AG04450 (cell line): Measurements from ENCODE around the gene CCDC172. TPM values are rescaled to one million over a fixed set of nuclear protein-coding genes. Genes with fewer than 3 reads are reported as not detected.

Source experiments
- CTCF ChIA-PET: fragments of 300-600, 350-600 bp; formaldehyde crosslinking; extraction: SDS; loops from one replicate; lab custom pipeline; 2022; ENCODE audit warnings: antibody characterized with exemption, inconsistent platforms; lab: Charles Lee
- POLR2A ChIA-PET: fragments of 350-600 bp; formaldehyde crosslinking; extraction: SDS; loops from one replicate; lab custom pipeline; 2021; ENCODE audit warnings: antibody characterized with exemption, inconsistent platforms; lab: Yijun Ruan, JAX
- DNase-seq: peaks from one replicate; pipeline ENCODE4 v3.0.0-alpha.2; 2011; ENCODE audit warnings: low read depth, low spot score
- H3K27ac ChIP-seq: one replicate; pipeline ENCODE4 v1.5.1; 2012; ENCODE audit warnings: low read depth, low read length, control low read depth
- H3K27me3 ChIP-seq: one replicate; pipeline ENCODE4 v1.6.0; 2012; ENCODE audit warnings: low read length; ENCODE audit not compliant: control insufficient read depth, insufficient read depth
- H3K4me3 ChIP-seq: 2 replicates; pipeline ENCODE4 v1.5.1; 2011; ENCODE audit warnings: mild to moderate bottlenecking, low read depth, low read length, control low read depth
- H3K9me3 ChIP-seq: 2 replicates; pipeline ENCODE4 v1.5.1; 2012; ENCODE audit warnings: low read length; ENCODE audit not compliant: control insufficient read depth, insufficient read depth
- polyA plus RNA-seq: library from polyadenylated mRNA; depleted of rRNA; stranded (reverse); fragments of >200 nt; gene quantifications from 2 replicates; pipeline ENCODE4 v1.2.3, GENCODE V29; 2011
- TF ChIP-seq, protein P1 (sequence below): IDR thresholded peaks from 2 replicates; pipeline ENCODE4 v1.5.1; 2011; ENCODE audit warnings: low read depth, low read length, control low read depth, inconsistent platforms

Gene CCDC172
- polyA plus RNA-seq, 1 experiment, result not detected

DNA sequence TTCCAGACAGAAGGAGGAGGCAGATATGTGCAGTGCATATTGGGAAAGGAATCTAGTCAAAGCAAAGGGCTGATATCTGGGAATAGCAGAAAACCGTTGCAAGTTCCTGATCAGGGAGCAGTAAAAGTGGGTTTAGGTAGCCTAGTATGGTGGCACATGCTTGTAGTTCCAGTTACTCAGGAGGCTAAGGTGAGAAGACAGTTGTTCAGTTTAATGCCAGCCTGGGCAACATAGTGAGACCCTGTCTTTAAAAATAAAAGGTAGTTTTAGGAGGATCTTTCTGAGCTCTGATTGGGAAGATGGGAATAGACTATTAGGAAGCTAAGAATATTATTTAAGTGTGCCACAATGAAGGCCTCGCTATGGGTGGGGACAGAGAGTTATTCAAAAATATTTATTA, 1.7 kb downstream of the CCDC172 start:
- ChIA-PET POLR2A (no interaction called here), CTCF (no interaction called here)
- H3K4me3 ChIP-seq, result no peak overlapping the region
- H3K27ac ChIP-seq, result no peak overlapping the region
- TF ChIP-seq, protein P1, sequence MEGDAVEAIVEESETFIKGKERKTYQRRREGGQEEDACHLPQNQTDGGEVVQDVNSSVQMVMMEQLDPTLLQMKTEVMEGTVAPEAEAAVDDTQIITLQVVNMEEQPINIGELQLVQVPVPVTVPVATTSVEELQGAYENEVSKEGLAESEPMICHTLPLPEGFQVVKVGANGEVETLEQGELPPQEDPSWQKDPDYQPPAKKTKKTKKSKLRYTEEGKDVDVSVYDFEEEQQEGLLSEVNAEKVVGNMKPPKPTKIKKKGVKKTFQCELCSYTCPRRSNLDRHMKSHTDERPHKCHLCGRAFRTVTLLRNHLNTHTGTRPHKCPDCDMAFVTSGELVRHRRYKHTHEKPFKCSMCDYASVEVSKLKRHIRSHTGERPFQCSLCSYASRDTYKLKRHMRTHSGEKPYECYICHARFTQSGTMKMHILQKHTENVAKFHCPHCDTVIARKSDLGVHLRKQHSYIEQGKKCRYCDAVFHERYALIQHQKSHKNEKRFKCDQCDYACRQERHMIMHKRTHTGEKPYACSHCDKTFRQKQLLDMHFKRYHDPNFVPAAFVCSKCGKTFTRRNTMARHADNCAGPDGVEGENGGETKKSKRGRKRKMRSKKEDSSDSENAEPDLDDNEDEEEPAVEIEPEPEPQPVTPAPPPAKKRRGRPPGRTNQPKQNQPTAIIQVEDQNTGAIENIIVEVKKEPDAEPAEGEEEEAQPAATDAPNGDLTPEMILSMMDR, result no peak
- no peaks in the 10 kb centered on the region for H3K27me3 ChIP-seq
- no peaks in the 10 kb centered on the region for H3K9me3 ChIP-seq
- DNase-seq, result no peak

DNA sequence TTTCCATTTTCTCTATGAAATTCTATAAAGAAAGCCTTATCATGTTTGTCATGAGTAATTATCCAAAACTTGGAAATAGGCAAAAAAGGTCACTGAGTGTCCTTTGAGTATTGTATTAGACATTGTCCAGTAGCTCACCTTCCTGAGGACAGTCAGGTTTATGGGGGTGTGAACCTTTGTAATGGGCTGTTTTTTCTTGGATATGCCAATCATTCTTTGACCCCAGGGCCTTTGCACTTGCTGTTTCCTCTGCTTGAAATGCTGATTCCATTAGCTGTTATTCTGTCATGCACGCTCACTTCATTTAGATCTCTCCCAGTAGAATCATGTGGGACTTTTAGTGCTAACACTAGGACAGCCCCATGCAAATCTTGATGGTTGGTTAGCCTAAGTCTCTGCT, 4.9 kb downstream of the CCDC172 start:
- no peak overlapping the region for H3K4me3 ChIP-seq
- ChIA-PET POLR2A (no interaction called here), CTCF (no interaction called here)
- TF ChIP-seq, protein P1, result no peak
- no peak for DNase-seq
- no peaks in the 10 kb centered on the region for H3K27me3 ChIP-seq
- no peaks in the 10 kb centered on the region for H3K9me3 ChIP-seq
- no peak overlapping the region for H3K27ac ChIP-seq

DNA sequence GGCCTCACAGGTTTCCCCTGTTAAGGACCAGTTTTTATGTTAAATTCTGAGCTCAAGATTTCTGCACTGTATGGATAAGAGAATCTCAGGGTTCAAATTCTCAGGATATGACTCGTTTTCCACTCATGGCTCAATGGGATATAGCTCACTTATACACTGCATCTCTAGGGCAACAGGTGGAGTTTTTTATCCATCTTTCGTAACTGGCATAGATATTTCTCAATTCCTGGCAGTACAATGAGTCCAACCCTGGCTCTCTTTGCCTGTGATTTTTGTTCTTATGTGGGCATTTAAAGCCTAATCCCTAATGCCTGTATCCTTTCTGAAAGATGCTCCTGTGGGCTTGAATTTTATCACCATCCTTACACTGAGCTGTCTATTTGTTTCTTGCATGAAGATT, 7.6 kb downstream of the CCDC172 start:
- Histone ChIP-seq H3K9me3 (no peaks in the 10 kb centered on the region), H3K4me3 (no peak overlapping the region), H3K27me3 (no peaks in the 10 kb centered on the region), H3K27ac (no peak overlapping the region)
- DNase-seq, result no peak
- POLR2A ChIA-PET, result no interaction called here
- CTCF ChIA-PET, result interaction anchor here (0.6 kb wide), 2 partner anchors 13 to 533 kb away, joined by 3 read pairs; no protein-coding TSS in a partner anchor
- TF ChIP-seq, protein P1, result no peak

DNA sequence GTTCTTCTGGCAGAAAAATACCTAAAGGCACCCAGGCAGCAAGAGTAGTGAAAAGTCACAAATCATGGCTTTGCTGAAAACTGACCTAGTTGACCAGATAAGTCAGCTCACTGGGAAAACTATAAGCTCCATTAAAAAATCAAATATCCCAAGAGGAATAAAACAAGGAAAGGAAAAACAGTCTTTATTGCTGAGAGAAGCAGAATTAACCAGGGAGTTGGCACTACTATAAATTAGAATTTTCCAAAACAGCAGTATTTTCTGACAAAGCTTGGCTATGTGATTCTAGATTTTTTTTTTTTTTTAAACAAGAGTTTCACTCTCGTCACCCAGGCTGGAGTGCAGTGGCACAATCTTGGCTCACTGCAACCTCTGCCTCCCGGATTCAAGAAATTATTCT, 12.6 kb downstream of the CCDC172 start:
- ChIA-PET CTCF (interaction anchor here (0.7 kb wide), 1 partner anchor 733 kb away, joined by 6 read pairs; no protein-coding TSS in a partner anchor), POLR2A (no interaction called here)
- H3K27ac ChIP-seq, result no peak overlapping the region
- H3K27me3 ChIP-seq, result no peaks in the 10 kb centered on the region
- TF ChIP-seq, protein P1, result no peak
- no peak for DNase-seq
- H3K9me3 ChIP-seq, result no peaks in the 10 kb centered on the region
- H3K4me3 ChIP-seq, result no peak overlapping the region

DNA sequence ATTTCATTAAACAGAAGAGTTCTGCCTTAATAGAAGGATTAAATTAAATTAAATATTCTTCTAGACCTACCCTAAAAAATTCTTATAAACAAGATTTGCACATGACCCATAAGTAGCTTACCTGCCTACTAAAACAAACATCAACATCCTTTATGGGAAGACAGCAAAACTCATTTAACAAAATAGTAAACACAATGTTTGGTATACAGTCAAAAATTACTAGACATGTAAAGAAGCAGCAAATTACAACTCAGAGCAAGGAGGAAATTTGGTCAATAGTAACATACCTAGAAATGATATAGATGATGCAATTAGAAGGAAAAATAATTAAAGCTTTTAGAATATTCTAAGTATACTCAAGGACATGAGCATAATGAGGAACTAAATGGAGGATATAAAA, 27.9 kb downstream of the CCDC172 start:
- TF ChIP-seq, protein P1, result no peak

More for the DNA sequence above, 27.9 kb downstream of the CCDC172 start:
- Histone ChIP-seq H3K27ac (no peak overlapping the region), H3K27me3 (no peaks in the 10 kb centered on the region), H3K9me3 (no peaks in the 10 kb centered on the region), H3K4me3 (no peak overlapping the region)
- POLR2A ChIA-PET, result no interaction called here
- DNase-seq, result no peak
- CTCF ChIA-PET, result no interaction called here
